Fibroblast of lung (primary cell): ENCODE data around the gene CCDC61.

Experiments used
- CTCF ChIP-seq, 2 donors: IDR thresholded peaks in 1 of 2; conservative IDR thresholded peaks in 1 of 2; 1 replicate in 1 of 2; 2 replicates in 1 of 2; pipeline ENCODE4 v1.5.1; 2011 to 2012; ENCODE audit warnings: low read length in 2 of 2, control low read depth in 1 of 2, inconsistent platforms in 1 of 2, low read depth in 1 of 2, mild to moderate bottlenecking in 1 of 2
- EZH2 ChIP-seq: IDR thresholded peaks from 2 replicates; pipeline ENCODE4 v1.5.1; 2012; ENCODE audit warnings: low read length, control low read depth, mild to moderate bottlenecking; ENCODE audit errors: missing control alignments

DNA sequence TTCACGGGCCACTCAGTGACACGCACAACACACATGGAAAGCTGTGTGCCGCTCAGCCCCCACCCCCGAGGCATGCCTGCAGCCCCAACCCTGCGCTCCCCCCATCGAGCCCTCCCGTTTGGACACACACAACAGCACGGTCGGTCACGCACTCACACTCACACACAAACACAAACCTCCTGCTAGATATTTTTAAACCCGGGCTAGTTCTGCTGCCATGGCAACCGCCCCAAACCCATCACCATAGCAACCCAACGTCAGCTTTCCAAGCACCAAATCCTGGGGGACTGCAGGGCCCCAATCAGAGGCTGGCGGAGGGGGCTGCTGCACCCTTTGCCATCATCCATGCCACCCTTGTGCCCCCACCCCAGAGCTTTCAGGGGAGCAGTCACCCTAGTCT is 19.1 kb upstream of the CCDC61 start:
- TF ChIP-seq CTCF (conservative IDR thresholded peaks at IDR 0.05 in 1 of 2, IDR thresholded peaks at IDR 0.05 in 1 of 2; ENCODE audit: low read depth in 1 of 2, low read length in 2 of 2) (no peak), EZH2 (no peak)
